Measurements from ENCODE around the gene ZMAT5.

ZMAT5 gene

GRCh38 chr22:29726512-29727130 is 40.2 kb downstream of the ZMAT5 start:
- ATAC-seq, result no peak

- ATAC-seq, result no peak
Observed at GRCh38 chr22:29726106-29726505, 40.7 kb downstream of the ZMAT5 start.

GRCh38 chr22:29724843-29725242 is 42.0 kb downstream of the ZMAT5 start:
- ATAC-seq, result no peak

GRCh38 chr22:29723766-29724165 is 43.0 kb downstream of the ZMAT5 start:
- ATAC-seq, result no peak

GRCh38 chr22:29722587-29722986 is 44.2 kb downstream of the ZMAT5 start:
- no peak for ATAC-seq

- no peak for ATAC-seq
Observed at GRCh38 chr22:29722151-29722550, 44.7 kb downstream of the ZMAT5 start.

- no peak for ATAC-seq
Observed at GRCh38 chr22:29720811-29721323, 45.9 kb downstream of the ZMAT5 start.

- ATAC-seq, result no peak
Observed at GRCh38 chr22:29719899-29720645, 46.7 kb downstream of the ZMAT5 start, which contains the start of gene CABP7. Gene CABP7 (plus strand): TSS chr22:29720003. CDS start chr22:29720425, 422 bp downstream.

- no peak for ATAC-seq
Observed at GRCh38 chr22:29718949-29719898, 47.6 kb downstream of the ZMAT5 start.

- ATAC-seq, result no peak
Observed at GRCh38 chr22:29717789-29718188, 49.0 kb downstream of the ZMAT5 start.

GRCh38 chr22:29716814-29717545 is 49.8 kb downstream of the ZMAT5 start:
- no peak for ATAC-seq

GRCh38 chr22:29715705-29716104 is 51.1 kb downstream of the ZMAT5 start:
- ATAC-seq, result no peak

- no peak for ATAC-seq
Observed at GRCh38 chr22:29715240-29715639, 51.6 kb downstream of the ZMAT5 start.

GRCh38 chr22:29713156-29713727 is 53.6 kb downstream of the ZMAT5 start:
- no peak for ATAC-seq

- no peak for ATAC-seq
Observed at GRCh38 chr22:29712119-29712518, 54.7 kb downstream of the ZMAT5 start.

- no peak for ATAC-seq
Observed at GRCh38 chr22:29710922-29711593, 55.7 kb downstream of the ZMAT5 start.

- no peak for ATAC-seq
Observed at GRCh38 chr22:29710193-29710592, 56.6 kb downstream of the ZMAT5 start.

- ATAC-seq, result no peak
Observed at GRCh38 chr22:29707471-29707870, 59.3 kb downstream of the ZMAT5 start.

GRCh38 chr22:29707010-29707409 is 59.8 kb downstream of the ZMAT5 start:
- no peak for ATAC-seq

GRCh38 chr22:29706486-29706885 is 60.3 kb downstream of the ZMAT5 start:
- no peak for ATAC-seq

- ATAC-seq, result no peak
Observed at GRCh38 chr22:29705651-29706050, 61.2 kb downstream of the ZMAT5 start.
